Stimulated activated CD8-positive, alpha-beta memory T cell treated with anti-CD3 and anti-CD28 coated beads, Interleukin-15, amount 100 ng/mL, for 1 hour (primary cell): ENCODE results near the gene PRAMEF33.
"Not testable (repeated sequence)": the region's sequence is repeated elsewhere in the genome, so short reads cannot be mapped to it uniquely, and the experiment has no call there.

Source experiments
- DNase-seq: peaks from one replicate; pipeline ENCODE4 v3.0.0-alpha.2; 2020; ENCODE audit warnings: low read depth

PRAMEF33 gene

GRCh38 chr1:13303239-13303638 lies at the start of gene PRAMEF33:
Gene PRAMEF33, plus strand, starts transcription at chr1:13303539. Its CDS starts 2,416 bp downstream, at chr1:13305955.
- DNase-seq = not testable (repeated sequence)

- DNase-seq = not testable (repeated sequence)
These were observed 49.4 kb upstream of the PRAMEF33 start, which contains the start of gene PRAMEF5 for GRCh38 chr1:13253898-13254297. Gene PRAMEF5, plus strand, starts transcription at chr1:13254198. Its CDS starts 5,071 bp downstream, at chr1:13259269.

- not testable (repeated sequence) for DNase-seq
These were observed 38.2 kb upstream of the PRAMEF33 start for GRCh38 chr1:13265124-13265523.

- DNase-seq = not testable (repeated sequence)
These were observed 26.3 kb upstream of the PRAMEF33 start for GRCh38 chr1:13277016-13277415.

GRCh38 chr1:13279617-13280016 lies 23.7 kb upstream of the PRAMEF33 start:
- DNase-seq = not testable (repeated sequence)

GRCh38 chr1:13285037-13285436 lies 18.3 kb upstream of the PRAMEF33 start, which contains the start of gene PRAMEF8:
Gene PRAMEF8, minus strand, starts transcription at chr1:13285137. Its CDS starts 1,046 bp downstream, at chr1:13284091.
- DNase-seq = not testable (repeated sequence)

GRCh38 chr1:13289030-13289429 lies 14.3 kb upstream of the PRAMEF33 start:
- not testable (repeated sequence) for DNase-seq

- not testable (repeated sequence) for DNase-seq
These were observed 6.0 kb upstream of the PRAMEF33 start for GRCh38 chr1:13297216-13297931.

GRCh38 chr1:13298699-13299098 lies 4.6 kb upstream of the PRAMEF33 start:
- DNase-seq = not testable (repeated sequence)

GRCh38 chr1:13302197-13302596 lies 1.1 kb upstream of the PRAMEF33 start:
- not testable (repeated sequence) for DNase-seq

- DNase-seq = not testable (repeated sequence)
These were observed 11.9 kb downstream of the PRAMEF33 start, which contains the start of gene PRAMEF15 for GRCh38 chr1:13315281-13315680. Gene PRAMEF15, plus strand, starts transcription at chr1:13315581. Its CDS starts 2,827 bp downstream, at chr1:13318408.

GRCh38 chr1:13342496-13342895 lies 39.2 kb downstream of the PRAMEF33 start:
- not testable (repeated sequence) for DNase-seq

GRCh38 chr1:13347034-13347433 lies 43.7 kb downstream of the PRAMEF33 start, which contains the start of gene PRAMEF14:
Gene PRAMEF14, minus strand, starts transcription at chr1:13347134. Its CDS starts 1,820 bp downstream, at chr1:13345314.
- DNase-seq = not testable (repeated sequence)

GRCh38 chr1:13353476-13353875 lies 50.1 kb downstream of the PRAMEF33 start:
- not testable (repeated sequence) for DNase-seq

- DNase-seq = not testable (repeated sequence)
These were observed 51.1 kb downstream of the PRAMEF33 start for GRCh38 chr1:13354475-13354874.

- DNase-seq = not testable (repeated sequence)
These were observed 53.4 kb downstream of the PRAMEF33 start for GRCh38 chr1:13356774-13357173.
